ENCODE measurements around the gene ARL16. TPM values are rescaled to one million over a fixed set of nuclear protein-coding genes. Genes with fewer than 3 reads are reported as not detected.

Gene ARL16
- total RNA-seq, 1 donor from 2014 or later = 38.6 TPM

GRCh38 chr17:81722184-81723120, 38.9 kb upstream of the ARL16 start:
- TF ChIP-seq EZH2 (IDR thresholded peaks at IDR 0.05; ENCODE audit: insufficient read depth, low read length) (no peak), CTCF (IDR thresholded peaks at IDR 0.05; ENCODE audit: insufficient read depth, low read depth, low read length) (no peak)
- Histone ChIP-seq H3K27me3 (ENCODE audit: insufficient read depth, low read length) (no peaks in the 10 kb centered on the region), H3K4me1 (ENCODE audit: insufficient read depth, low read length) (no peaks in the 10 kb centered on the region), H3K36me3 (ENCODE audit: insufficient read depth, low read length) (no peaks in the 10 kb centered on the region), H3K9ac (ENCODE audit: low read length) (no peak overlapping the region), H3K27ac (ENCODE audit: low read depth, low read length) (no peak overlapping the region), H2AFZ (ENCODE audit: low read depth, low read length) (no peak overlapping the region), H3K79me2 (ENCODE audit: insufficient read depth, low read length) (no peaks in the 10 kb centered on the region), H4K20me1 (ENCODE audit: insufficient read depth, low read length) (no peaks in the 10 kb centered on the region), H3K9me3 (ENCODE audit: insufficient read depth, low read depth, low read length) (no peaks in the 10 kb centered on the region), H3K4me2 (ENCODE audit: low read length) (no peak overlapping the region), H3K4me3 (ENCODE audit: insufficient read depth, low read depth, low read length) (no peak overlapping the region)
- no peaks in the 10 kb centered on the region for H3K36me3 Mint-ChIP-seq (ENCODE audit: low read depth, unreplicated experiment)
- peak overlapping the region; percentile 47 for H3K27ac Mint-ChIP-seq (ENCODE audit: unreplicated experiment)
- no peak for DNase-seq (ENCODE audit: low read depth)
- peaks cover 8% of the 10 kb centered on the region for H3K27me3 Mint-ChIP-seq (ENCODE audit: low read depth, unreplicated experiment)
- H3K9me3 Mint-ChIP-seq (ENCODE audit: unreplicated experiment) = no peaks in the 10 kb centered on the region
- FAIRE-seq = no peak
- H3K4me1 Mint-ChIP-seq (ENCODE audit: low read depth, unreplicated experiment) = no peaks in the 10 kb centered on the region
- no peak overlapping the region for H3K4me3 Mint-ChIP-seq (ENCODE audit: unreplicated experiment)

GRCh38 chr17:81720267-81721071, 36.9 kb upstream of the ARL16 start:
- Histone ChIP-seq H4K20me1 (ENCODE audit: insufficient read depth, low read length) (no peaks in the 10 kb centered on the region), H3K4me2 (ENCODE audit: low read length) (no peak overlapping the region), H3K9me3 (ENCODE audit: insufficient read depth, low read depth, low read length) (no peaks in the 10 kb centered on the region), H3K79me2 (ENCODE audit: insufficient read depth, low read length) (no peaks in the 10 kb centered on the region), H3K4me1 (ENCODE audit: insufficient read depth, low read length) (no peaks in the 10 kb centered on the region), H3K27me3 (ENCODE audit: insufficient read depth, low read length) (no peaks in the 10 kb centered on the region), H3K36me3 (ENCODE audit: insufficient read depth, low read length) (no peaks in the 10 kb centered on the region), H3K27ac (ENCODE audit: low read depth, low read length) (no peak overlapping the region), H3K9ac (ENCODE audit: low read length) (no peak overlapping the region), H3K4me3 (ENCODE audit: insufficient read depth, low read depth, low read length) (no peak overlapping the region), H2AFZ (ENCODE audit: low read depth, low read length) (no peak overlapping the region)
- H3K9me3 Mint-ChIP-seq (ENCODE audit: unreplicated experiment) = no peaks in the 10 kb centered on the region
- no peak overlapping the region for H3K4me3 Mint-ChIP-seq (ENCODE audit: unreplicated experiment)
- H3K27me3 Mint-ChIP-seq (ENCODE audit: low read depth, unreplicated experiment) = peaks cover 6% of the 10 kb centered on the region
- TF ChIP-seq CTCF (IDR thresholded peaks at IDR 0.05; ENCODE audit: insufficient read depth, low read depth, low read length) (no peak), EZH2 (IDR thresholded peaks at IDR 0.05; ENCODE audit: insufficient read depth, low read length) (no peak)
- H3K27ac Mint-ChIP-seq (ENCODE audit: unreplicated experiment) = no peak overlapping the region
- no peak for DNase-seq (ENCODE audit: low read depth)
- no peak for FAIRE-seq
- H3K4me1 Mint-ChIP-seq (ENCODE audit: low read depth, unreplicated experiment) = no peaks in the 10 kb centered on the region
- H3K36me3 Mint-ChIP-seq (ENCODE audit: low read depth, unreplicated experiment) = no peaks in the 10 kb centered on the region

Measured in astrocyte (in vitro differentiated cells and primary cell).